GM18526 (cell line): ENCODE measurements around the gene ANKHD1.

Experiments used
- POLR2A ChIP-seq: IDR thresholded peaks from 3 replicates; pipeline ENCODE4 v1.6.1; 2011; ENCODE audit not compliant: insufficient read length; ENCODE audit errors: extremely low read depth

Gene ANKHD1

DNA sequence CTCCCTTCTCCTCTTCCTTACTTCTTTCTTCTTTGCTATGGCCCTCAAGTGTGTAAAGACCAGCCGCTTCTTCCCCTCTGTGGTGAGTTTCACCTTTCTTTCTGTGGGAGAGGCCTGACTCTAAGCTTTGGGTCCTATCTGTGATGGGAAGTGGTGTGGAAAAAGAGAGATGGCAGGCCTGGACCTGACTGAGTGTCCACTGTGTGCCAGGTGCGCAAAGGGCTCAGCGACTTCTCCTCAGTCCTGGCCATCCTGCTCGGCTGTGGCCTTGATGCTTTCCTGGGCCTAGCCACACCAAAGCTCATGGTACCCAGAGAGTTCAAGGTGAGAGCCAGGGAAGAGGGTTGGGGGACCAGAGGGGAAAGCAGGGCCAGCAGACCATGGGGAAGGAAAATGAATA, 35.7 kb upstream of the ANKHD1 start:
- TF ChIP-seq POLR2A = no peak

- TF ChIP-seq POLR2A = no peak
Measured at GRCh38 chr5:140366589-140367255, 34.9 kb upstream of the ANKHD1 start.

- TF ChIP-seq POLR2A = no peak
Measured at GRCh38 chr5:140367256-140368013, 34.2 kb upstream of the ANKHD1 start.

- TF ChIP-seq POLR2A = no peak
Measured at GRCh38 chr5:140371356-140372151, 30.1 kb upstream of the ANKHD1 start.

DNA sequence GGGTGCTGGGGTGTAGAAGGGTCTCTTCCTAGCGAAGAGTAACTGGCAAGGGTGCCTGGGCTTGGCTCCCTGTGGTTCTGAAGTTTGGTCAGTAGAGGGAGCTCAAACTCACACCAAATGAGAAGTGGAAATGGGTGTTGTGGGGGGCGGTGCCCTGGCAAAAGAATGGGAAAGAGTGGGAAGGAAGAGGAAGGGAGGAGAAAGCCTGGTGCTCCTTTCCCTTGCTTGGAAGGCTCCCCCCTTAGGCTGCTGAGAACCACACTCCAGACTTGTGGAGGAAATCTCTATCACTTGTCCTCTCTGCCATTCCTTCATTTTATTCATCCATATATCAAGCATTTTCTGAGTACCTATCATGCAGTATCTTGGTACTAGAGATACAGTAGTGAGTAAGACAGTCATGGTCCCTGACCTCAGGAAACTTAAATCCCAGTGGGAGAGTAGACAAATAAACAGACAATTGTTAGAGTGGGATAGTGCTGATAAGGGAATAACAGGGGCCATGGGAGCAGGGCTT, 28.6 kb upstream of the ANKHD1 start:
- TF ChIP-seq POLR2A = no peak

DNA sequence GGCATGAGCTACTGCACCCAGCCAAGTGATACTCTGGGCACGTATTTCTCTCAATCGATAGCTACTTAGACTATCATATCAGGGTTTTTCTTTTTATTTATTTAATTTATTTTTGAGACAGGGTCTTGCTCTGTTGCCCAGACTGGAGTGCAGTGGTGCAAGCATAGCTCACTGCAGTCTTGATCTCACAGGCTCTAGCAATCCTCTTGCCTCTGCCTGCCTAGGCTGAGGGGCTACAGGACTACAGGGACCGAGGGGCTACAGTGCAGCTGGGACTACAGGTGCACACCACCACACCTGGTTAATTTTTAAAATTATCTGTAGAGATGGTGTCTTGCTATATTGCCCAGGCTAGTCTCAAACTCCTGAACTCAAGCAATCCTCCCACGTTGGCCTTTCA, 20.3 kb upstream of the ANKHD1 start:
- no peak for TF ChIP-seq POLR2A

DNA sequence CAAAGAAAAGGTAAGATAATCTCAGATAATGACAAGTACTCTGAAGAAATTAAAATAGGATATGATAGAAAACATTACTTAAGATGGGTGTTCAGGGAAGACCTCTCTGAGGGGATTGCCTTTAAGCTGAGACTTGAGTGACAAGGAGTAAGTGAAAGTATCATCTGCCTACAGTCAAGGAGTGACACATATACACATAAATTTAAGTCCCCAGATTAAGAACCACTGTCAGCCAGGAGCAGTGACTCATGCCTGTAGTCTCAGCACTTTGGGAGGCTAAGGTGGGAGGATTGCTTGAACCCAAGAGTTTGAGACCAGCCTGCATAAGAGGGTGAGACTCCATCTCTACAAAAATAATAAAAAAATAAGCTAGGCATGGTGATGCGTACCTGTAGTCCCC, 19.7 kb upstream of the ANKHD1 start:
- no peak for TF ChIP-seq POLR2A

DNA sequence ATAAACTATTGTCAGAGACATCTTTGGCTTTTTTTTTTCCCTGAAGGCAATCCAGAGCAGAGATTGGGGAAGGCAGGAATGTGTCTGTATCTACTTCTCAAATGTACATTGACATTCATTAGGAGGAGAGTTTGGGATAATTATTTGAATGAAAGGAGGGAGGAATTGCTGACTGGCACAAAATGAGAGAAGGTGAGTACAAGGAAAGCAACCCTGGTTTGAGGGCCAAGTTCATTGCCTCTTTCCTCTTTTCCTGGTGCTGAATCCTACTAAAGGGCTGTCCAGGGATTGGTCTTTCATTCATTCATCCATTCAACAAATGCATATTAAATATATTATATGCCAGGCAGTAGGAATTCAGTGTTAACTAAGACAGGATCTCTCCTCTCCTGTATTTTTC, 18.8 kb upstream of the ANKHD1 start:
- no peak for TF ChIP-seq POLR2A

DNA sequence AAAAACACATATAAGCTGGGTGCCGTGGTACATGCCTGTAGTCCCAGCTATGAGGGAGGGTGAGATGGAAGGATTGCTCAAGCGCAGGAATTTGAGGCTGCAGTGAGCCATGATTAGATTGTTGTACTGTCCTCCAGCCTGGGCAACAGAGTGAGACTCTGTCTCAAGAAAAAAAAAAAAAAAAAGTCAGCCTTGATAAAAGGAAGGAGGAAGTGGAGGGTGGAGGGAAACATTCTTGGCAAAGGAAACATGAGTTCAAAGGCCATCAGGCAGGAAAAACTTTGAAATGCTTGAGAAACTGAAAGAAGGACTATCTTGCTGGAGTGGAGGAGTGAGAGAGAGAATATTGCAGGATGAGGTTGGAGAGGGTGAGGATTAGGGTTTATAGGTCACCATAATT, 18.3 kb upstream of the ANKHD1 start:
- TF ChIP-seq POLR2A = no peak

GRCh38 chr5:140388052-140388451, 13.6 kb upstream of the ANKHD1 start:
- TF ChIP-seq POLR2A = no peak

GRCh38 chr5:140391312-140391711, 10.3 kb upstream of the ANKHD1 start:
- TF ChIP-seq POLR2A = no peak

- no peak for TF ChIP-seq POLR2A
Measured at GRCh38 chr5:140391732-140392131, 9.9 kb upstream of the ANKHD1 start.

DNA sequence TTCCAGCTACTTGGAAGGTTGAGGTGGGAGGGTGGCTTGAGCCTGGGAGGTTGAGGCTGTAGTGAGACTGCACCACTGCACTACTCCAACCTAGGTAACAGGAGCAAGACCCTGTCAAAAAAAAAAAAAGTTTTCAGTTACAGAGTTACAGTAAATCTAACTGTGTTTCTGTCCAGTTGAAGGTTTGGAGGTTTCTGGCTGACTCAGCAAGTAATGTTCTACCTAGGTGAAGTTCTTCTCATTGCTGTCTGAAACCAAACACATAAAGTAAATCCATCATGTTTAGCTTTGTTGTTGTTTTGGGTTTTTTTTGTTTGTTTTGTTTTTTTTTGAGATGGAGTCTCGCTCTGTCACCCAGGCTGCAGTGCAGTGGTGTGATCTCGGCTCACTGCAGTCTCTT, 7.9 kb upstream of the ANKHD1 start:
- TF ChIP-seq POLR2A = no peak

DNA sequence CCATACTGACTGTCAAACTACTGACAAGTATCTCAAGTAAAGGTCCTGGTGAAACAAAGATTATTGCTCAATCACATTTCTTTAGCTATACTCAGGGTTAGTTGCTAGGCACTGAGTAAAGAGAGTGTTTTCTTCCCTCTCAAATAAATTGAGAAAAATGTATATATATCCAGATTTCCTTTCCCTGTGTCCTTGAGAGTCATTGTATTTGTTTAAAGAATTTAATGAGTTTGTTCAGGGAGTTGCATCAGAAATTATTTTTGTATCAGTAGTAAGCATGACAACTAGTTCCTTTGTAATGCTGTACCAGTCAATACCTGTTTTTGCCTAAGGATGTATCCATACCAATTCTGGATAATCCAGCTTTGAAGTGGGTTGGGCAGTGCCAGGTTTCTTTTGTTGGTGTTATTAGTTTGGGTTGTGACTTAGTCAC, 3.2 kb upstream of the ANKHD1 start:
- no peak for TF ChIP-seq POLR2A

DNA sequence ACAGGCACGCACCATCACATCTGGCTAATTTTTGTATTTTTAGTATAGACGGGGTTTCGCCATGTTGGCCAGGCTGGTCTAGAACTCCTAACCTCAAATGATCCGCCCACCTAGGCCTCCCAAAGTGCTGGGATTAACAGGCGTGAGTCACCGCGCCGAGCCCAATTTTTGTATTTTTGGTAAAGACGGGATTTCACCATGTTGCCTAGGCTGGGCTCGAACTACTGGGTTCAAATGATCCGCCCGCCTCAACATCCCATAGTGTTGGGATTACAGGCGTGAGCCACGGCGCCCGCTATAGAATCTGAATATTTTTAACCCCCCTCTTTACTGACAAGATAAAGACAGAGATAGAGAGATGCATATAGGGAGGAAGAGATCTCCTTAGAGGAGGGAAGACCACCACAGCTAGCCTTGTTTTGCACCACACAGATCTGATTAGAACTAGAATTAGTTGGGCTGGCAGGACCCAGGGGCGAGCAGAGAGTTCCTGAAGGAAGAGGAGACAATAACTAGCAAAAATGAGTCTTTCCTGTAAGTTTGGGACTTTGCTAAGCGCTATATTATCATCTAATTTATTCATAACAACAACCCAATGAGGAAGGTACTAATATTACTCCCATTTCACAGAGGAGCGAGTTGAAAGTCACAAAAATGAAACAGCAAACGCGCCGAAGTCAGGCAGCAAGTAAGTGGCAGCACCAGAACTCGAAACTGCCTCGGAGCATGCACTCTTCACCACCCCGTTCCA, 1.5 kb upstream of the ANKHD1 start:
- TF ChIP-seq POLR2A = no peak
